Posterior vena cava (tissue), 2 donors: ENCODE data around the gene BRD7. TPM values are rescaled to one million over a fixed set of nuclear protein-coding genes. Genes with fewer than 3 reads are reported as not detected.

Experiments used
- DNase-seq: peaks from one replicate; pipeline ENCODE4 v3.0.0-alpha.2; 2020; ENCODE audit warnings: low spot score
- intact Hi-C, 2 donors: fragments of 100-400 bp; cut with DNase I; formaldehyde crosslinking; loops; one replicate each; pipeline versions ENCODE4 v1.14.1 to v1.14.2; 2022 to 2023
- total RNA-seq, 2 donors: library from RNA; stranded (reverse); fragmentation: NEBNext Ultra II Directional; extraction: Animal tissue kit (Norgen Biotek cat#: 25700); gene quantifications; one replicate each; pipeline ENCODE4 v1.2.1, GENCODE V29; 2021
- donor health status: DM: yes; HTN: yes; CAD: no.
- donor health status: DM: yes; HTN: yes; CAD: no.

The BRD7 gene
- total RNA-seq, 2 donors from 2014 or later: 54.5 to 71.3 TPM

DNA sequence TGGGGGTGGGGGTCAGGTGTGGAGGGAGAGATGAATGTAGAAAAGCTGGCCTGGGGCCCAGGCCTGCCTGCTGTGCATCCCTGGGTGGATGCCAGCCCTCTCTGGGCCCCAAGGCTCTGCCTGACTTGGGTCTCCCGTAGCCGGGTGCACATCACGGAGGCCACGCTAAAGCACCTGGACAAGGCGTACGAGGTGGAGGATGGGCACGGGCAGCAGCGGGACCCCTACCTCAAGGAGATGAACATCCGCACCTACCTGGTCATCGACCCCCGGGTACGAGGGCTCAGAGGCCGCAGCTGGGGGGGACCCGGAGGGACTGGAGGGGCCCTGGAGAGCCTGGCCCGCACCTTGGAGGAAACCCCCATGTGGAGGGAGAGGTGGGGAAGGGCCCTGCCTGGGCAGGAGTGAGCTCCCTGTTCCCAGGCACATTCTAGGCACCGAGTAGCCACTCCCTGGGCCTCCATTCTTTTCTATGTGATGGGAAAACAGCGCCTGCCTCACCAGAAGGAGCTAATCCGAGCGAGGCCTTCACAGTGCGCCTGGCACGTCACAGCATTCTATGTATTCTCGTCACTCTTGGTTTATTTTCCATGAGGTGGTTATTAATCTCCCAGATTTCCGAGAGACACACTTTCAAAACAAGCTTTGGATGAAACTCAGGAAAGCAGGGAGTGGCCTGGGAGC lies 67.7 kb downstream of the BRD7 start:
- DNase-seq: peak; percentile 80

GRCh38 chr16:50299508-50300105 lies 69.2 kb downstream of the BRD7 start:
- intact Hi-C loops: no loop called here
- DNase-seq: no peak

More for the DNA sequence above, 67.7 kb downstream of the BRD7 start:
- intact Hi-C loops: no loop called here

GRCh38 chr16:50298591-50299507 lies 69.9 kb downstream of the BRD7 start:
- intact Hi-C loops: no loop called here

GRCh38 chr16:50298075-50298460 lies 70.7 kb downstream of the BRD7 start:
- intact Hi-C loops: no loop called here
- peak; percentile 54 for DNase-seq

More at GRCh38 chr16:50298591-50299507, 69.9 kb downstream of the BRD7 start:
- no peak for DNase-seq

DNA sequence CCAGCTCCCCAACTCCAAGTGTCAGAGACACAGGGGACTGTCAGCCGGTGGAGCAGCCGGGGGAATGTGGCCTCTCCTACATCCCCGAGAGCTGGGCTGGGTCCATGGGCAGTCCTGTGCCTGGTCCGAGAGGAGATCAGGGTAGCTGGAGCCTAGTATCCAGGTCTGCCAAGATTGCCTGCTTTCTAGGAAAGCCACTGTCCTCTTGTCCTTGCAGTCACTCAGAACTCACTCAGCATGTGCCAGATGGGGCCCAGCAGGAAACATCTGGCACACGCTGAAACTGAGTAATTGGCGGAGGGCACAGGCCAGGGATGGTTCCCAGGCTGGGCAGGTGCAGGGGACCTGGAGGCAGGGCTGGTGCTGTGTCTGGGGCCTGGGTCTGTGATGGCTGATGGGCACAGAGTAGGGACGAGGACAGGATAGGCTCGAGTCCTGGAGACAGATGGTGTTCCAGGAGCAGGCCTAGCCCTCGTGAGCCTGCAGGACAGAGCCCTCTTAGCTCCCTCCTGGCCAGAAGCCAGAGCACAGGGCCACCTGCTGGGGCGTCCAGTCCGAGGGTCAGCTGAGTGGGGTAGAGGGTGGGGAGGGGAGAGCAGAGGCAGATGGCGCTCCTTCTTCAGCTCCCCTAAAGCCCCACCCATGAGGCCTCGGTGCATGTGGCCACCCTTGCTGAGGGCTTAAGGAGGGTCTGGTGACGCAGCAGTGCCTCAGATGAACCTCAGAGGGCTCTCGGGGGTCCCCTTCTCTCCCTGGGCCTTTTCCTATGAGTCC lies 71.3 kb downstream of the BRD7 start:
- intact Hi-C loops: no loop called here
- peak; percentile 67 for DNase-seq

GRCh38 chr16:50296807-50297206 lies 72.0 kb downstream of the BRD7 start:
- DNase-seq: peak; percentile 46
- intact Hi-C loops: no loop called here

DNA sequence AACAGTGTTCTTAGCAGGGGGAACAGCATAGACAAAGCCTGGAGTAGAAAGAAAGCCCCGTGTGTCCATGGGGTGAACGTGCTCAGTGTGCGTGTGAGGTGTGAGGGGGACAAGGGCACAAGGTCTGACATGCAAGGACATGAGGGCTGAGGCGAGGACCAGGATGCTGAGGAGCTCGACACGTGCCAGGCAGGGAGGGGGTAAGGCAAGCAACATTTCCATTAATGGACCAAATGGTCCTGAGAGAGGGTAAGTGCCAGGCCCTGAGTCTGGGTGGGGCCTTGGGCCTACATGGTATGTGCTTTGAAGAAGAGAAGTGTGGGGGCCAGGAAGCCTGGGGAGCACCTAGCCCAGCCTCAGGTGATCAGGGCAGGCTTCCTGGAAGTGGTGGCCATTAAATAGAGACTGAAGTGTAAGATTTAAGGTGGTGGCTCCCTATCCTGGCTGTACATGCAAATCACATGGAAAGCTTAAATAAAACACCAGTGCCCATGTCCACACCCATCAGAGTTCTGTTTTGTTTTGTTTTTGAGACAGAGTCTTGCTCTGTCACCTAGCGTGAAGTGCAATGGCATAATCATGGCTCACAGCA lies 73.2 kb downstream of the BRD7 start:
- DNase-seq: peak; percentile 51
- intact Hi-C loops: no loop called here

GRCh38 chr16:50294955-50295354 lies 73.8 kb downstream of the BRD7 start:
- intact Hi-C loops: no loop called here
- DNase-seq: peak; percentile 23

- DNase-seq: peak; percentile 65
- intact Hi-C loops: no loop called here
Observed at GRCh38 chr16:50293994-50294855, 74.6 kb downstream of the BRD7 start.

GRCh38 chr16:50293041-50293783 lies 75.6 kb downstream of the BRD7 start:
- intact Hi-C loops: no loop called here
- DNase-seq: peak; percentile 53

DNA sequence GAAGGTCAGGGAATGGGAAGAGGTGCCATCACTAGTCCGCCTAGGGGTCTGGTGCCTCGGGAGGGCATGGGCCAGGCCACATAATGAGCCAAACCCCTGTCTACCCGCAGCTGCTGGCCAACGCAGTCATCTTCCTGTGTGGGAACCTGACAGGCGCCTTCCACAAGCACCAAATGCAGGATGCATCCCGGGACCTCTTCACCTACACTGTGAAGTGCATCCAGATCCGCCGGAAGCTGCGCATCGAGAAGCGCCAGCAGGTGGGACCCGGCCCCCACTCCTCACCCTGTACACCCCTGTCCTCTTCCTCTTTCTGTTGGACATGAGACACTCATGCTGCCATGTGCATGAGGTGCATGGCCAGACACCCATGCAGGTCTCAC lies 76.2 kb downstream of the BRD7 start:
- intact Hi-C loops: no loop called here
- no peak for DNase-seq

GRCh38 chr16:50291719-50292565 lies 76.8 kb downstream of the BRD7 start:
- DNase-seq: no peak
- intact Hi-C loops: no loop called here

DNA sequence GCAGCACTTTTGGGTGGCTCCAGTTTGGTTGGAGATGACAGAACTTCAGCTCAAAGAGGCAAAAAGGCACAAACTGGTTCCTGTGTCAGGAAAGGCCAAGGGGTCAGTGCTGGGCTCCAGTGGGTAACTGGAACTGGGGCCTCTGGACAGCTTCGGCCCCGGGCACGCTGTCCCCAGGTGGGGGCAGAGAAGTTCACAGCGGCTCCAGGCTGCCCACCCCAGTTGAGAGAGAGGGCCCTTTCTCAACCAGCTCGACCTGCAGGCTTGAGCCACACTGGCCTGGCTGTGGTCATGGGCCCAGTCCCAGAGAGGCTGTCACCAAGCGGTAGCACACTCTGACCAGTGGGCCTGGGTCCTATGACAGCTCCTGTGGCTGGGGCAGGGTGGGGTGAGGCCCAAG lies 77.9 kb downstream of the BRD7 start:
- intact Hi-C loops: no loop called here

DNA sequence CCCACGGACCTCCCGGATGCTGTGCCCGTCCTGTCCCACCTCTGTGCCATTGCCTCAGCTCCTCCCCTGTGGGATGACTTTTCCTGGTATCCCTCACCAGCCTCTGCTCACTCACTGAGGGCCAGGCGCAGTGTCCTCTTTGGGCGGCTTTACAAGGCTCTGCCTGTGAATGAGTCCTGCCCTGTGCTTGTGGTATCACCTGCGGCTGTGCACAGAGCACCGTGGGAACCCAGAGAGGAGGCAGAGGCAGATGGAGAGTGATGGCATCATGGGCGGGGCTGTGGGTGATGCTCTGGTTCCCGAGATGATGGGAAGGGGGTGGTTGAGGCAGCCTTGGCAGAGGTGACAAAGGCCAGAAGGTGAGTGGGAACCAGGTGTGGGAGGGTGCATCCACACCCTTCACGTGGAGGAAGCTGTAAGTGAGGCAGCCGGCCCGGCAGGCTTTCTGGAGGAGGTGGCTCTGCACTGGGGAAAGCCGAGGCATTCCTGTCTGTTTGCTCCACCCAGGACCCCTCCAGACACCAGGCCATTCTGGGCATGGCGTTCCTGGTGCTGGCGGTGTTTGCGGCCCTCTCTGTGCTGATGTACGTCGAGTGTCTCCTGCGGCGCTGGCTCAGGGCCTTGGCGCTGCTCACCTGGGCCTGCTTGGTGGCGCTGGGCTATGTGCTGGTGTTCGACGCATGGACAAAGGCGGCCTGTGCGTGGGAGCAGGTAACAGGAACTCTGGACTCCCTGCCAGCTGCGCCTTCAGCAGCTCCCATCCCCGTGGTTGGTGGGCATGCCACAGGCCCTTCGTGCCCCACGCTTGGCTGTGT lies 78.6 kb downstream of the BRD7 start:
- intact Hi-C loops: no loop called here

More for the DNA sequence above, 77.9 kb downstream of the BRD7 start:
- DNase-seq: no peak

DNA sequence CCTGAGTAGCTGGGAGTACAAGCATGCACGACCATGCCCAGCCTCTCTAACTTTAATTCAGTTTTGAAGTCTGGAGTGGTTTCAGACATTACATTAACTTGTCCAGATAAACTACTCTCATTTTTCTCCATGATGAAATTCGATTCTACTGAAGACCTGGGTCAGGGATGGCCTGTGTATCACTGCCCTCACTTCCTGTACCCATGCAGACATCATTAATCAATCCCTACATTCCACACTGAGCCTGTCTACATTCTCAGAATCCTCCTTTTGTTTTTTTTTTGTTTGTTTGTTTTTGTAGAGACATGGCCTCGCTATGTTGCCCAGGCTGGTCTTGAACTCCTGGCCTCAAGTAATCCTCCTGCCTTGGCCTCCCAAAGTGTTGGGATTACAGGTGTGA lies 79.9 kb downstream of the BRD7 start:
- DNase-seq: no peak
- intact Hi-C loops: no loop called here

More for the DNA sequence above, 78.6 kb downstream of the BRD7 start:
- no peak for DNase-seq

DNA sequence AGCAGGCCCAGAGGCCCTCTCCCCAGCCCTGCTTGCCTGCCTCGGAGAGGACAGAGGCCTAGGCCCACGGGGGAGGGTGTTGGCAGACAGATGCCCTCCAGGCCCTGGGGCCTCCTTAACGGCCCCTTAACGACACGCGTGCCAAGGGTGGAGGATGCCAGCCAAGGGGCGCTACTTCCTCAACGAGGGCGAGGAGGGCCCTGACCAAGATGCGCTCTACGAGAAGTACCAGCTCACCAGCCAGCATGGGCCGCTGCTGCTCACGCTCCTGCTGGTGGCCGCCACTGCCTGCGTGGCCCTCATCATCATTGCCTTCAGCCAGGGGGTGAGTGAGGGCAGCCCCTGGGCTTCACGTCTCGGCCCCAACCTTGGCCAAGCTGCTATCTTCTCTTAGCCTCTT lies 80.8 kb downstream of the BRD7 start:
- DNase-seq: no peak
- intact Hi-C loops: no loop called here
